Measurements from ENCODE around the gene EXT2.

Gene EXT2

DNA sequence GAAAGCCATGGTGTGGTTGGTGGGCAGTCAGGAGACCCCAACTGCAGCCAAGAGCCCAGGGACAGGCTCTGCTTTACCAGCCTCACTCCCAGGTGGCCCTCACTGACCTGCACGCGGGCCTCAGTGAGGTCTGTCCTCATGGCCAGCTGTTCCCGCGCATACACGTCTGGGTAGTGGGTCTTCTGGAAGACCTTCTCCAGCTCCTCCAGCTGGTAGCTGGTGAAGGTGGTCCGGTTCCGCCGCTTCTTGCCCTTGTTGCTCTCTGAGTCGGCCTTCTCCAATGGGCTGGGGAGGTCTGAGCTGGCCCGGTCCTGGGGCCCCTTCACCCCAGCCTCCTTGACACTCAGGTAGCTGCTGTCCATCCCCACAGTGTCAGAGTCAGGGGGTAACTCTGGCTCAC, 179.8 kb downstream of the EXT2 start:
- Histone ChIP-seq H3K9me3 (ENCODE audit: severe bottlenecking) (peaks cover 2% of the 10 kb centered on the region), H3K27me3 (ENCODE audit: insufficient read depth, low read depth, severe bottlenecking) (peaks cover 28% of the 10 kb centered on the region), H3K27ac (no peak overlapping the region), H3K36me3 (no peaks in the 10 kb centered on the region), H3K4me3 (ENCODE audit: low read depth, low read length) (no peak overlapping the region)
- no peak for DNase-seq
- TF ChIP-seq, protein P1, sequence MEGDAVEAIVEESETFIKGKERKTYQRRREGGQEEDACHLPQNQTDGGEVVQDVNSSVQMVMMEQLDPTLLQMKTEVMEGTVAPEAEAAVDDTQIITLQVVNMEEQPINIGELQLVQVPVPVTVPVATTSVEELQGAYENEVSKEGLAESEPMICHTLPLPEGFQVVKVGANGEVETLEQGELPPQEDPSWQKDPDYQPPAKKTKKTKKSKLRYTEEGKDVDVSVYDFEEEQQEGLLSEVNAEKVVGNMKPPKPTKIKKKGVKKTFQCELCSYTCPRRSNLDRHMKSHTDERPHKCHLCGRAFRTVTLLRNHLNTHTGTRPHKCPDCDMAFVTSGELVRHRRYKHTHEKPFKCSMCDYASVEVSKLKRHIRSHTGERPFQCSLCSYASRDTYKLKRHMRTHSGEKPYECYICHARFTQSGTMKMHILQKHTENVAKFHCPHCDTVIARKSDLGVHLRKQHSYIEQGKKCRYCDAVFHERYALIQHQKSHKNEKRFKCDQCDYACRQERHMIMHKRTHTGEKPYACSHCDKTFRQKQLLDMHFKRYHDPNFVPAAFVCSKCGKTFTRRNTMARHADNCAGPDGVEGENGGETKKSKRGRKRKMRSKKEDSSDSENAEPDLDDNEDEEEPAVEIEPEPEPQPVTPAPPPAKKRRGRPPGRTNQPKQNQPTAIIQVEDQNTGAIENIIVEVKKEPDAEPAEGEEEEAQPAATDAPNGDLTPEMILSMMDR (IDR thresholded peaks at IDR 0.05; ENCODE audit: low read depth, low read length) = no peak

DNA sequence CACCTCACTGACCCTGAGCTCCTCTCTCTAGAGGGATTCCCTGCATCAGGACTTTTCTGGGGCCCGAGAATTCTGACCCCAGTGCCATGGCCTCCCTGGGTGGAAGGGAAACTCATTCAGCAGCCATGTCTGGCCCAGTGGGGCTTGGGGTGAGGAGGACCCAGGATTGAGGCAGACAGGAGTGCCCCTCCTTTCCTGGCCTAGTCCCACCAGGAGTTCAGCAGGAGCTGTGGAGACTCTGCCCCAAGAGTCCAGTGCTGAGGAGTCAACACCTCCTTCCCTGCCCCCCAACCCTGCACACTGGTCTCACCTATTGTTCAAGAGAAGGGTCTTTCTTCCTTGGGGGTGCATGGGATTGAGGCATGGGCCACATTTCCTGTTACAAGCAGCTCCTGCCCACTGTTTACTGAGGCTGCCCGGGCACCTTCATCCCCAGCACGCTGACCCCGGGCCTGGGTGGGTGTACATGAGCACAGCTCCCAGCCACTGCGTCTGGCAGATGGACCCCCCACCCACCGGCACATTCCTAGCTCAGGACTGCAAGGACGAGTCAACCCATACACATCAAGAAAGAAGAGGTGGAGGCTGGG, 180.6 kb downstream of the EXT2 start:
- H3K27me3 ChIP-seq (ENCODE audit: insufficient read depth, low read depth, severe bottlenecking) = peaks cover 32% of the 10 kb centered on the region
- no peak overlapping the region for H3K27ac ChIP-seq
- TF ChIP-seq, protein P1 (IDR thresholded peaks at IDR 0.05; ENCODE audit: low read depth, low read length) = no peak
- DNase-seq = no peak
- no peak overlapping the region for H3K4me3 ChIP-seq (ENCODE audit: low read depth, low read length)
- H3K9me3 ChIP-seq (ENCODE audit: severe bottlenecking) = peaks cover 2% of the 10 kb centered on the region
- no peaks in the 10 kb centered on the region for H3K36me3 ChIP-seq

DNA sequence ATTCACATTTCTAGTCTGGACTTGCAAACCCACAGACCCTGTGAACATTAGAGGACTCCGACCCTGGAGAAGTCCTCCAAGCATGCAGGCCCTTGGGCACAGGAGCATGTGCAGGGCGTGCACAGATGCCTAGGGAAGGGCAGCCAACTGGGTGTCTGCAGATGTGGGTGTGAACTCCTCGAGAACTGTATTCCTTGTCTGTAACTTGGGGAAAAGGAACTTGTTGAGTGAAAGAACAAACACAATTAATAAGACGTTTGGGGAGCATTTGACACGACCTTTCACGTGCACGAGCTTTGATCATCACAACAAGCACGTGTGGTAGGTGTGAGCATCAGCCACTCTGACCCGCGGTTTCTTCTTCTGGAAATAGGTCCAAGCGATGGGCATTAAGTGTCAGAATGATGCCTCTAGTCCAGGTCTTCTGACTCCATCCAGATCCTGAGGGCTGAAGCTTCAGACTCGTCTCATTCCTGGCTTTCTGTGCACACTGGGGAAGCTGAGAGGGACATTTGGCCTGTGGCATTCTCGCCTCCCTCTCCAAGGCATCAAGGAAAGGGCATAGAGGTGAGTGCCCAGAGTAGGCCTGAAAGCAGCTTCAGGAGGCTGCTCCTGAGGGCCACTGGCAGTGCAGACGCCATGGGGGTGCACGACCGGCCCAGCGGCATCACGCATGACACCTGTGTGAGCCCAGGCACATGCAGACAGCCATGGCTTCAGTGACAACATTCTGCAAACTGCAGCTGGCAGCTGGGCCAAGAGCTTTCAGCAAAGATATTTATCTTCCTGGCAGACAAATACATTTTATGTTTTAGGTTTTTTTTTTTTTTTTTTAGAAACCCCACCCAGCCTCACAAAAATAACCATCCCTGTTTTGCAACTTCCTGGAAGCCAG, 182.0 kb downstream of the EXT2 start:
- H3K4me3 ChIP-seq (ENCODE audit: low read depth, low read length) = no peak overlapping the region
- peaks cover 2% of the 10 kb centered on the region for H3K9me3 ChIP-seq (ENCODE audit: severe bottlenecking)
- H3K27me3 ChIP-seq (ENCODE audit: insufficient read depth, low read depth, severe bottlenecking) = peaks cover 32% of the 10 kb centered on the region
- DNase-seq = no peak
- TF ChIP-seq, protein P1 (IDR thresholded peaks at IDR 0.05; ENCODE audit: low read depth, low read length) = no peak
- H3K27ac ChIP-seq = no peak overlapping the region
- H3K36me3 ChIP-seq = no peaks in the 10 kb centered on the region

DNA sequence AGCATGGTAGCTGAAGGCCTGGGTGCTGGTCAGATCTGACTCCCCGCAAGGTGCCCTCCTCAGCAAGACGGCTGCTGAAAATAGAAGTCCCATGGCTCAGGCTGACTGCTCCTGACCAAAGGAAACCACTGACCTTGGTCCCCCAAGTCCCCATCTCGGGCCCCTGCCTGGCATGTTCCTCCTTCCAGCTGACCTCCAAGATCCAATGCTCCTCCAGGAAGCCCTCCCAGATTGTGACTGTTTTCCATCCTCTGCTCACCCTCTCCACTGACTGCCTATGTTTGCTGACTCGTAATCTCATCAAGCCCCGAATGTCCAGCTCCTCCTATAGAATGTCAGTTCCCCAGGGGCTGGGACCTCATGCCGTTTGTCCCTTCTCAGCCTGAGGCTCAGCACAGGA, 184.0 kb downstream of the EXT2 start:
- DNase-seq = no peak
- no peaks in the 10 kb centered on the region for H3K36me3 ChIP-seq
- peaks cover 2% of the 10 kb centered on the region for H3K9me3 ChIP-seq (ENCODE audit: severe bottlenecking)
- TF ChIP-seq, protein P1 (IDR thresholded peaks at IDR 0.05; ENCODE audit: low read depth, low read length) = no peak
- H3K27ac ChIP-seq = no peak overlapping the region
- H3K27me3 ChIP-seq (ENCODE audit: insufficient read depth, low read depth, severe bottlenecking) = peaks cover 39% of the 10 kb centered on the region
- no peak overlapping the region for H3K4me3 ChIP-seq (ENCODE audit: low read depth, low read length)

DNA sequence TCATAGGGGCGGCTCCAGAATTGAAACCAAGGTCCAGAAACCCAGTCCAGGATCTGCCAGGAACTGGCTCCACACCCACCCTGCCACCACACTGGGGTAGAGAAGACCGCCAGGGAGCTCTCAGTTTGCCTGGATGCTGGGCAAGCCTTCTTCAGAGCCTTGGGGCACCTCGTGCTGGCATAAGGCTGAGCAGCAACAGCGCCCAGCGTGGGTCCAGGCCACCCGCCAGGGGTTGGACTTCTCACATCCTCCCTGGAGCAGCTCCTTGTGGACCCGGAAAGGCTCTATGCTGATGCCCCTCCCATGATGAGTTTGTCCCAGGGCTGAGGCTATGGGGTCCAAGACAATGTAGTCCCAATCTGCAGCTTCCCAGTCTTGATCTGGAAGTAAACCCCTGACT, 184.8 kb downstream of the EXT2 start:
- peaks cover under 1% of the 10 kb centered on the region for H3K9me3 ChIP-seq (ENCODE audit: severe bottlenecking)
- TF ChIP-seq, protein P1 (IDR thresholded peaks at IDR 0.05; ENCODE audit: low read depth, low read length) = no peak
- H3K36me3 ChIP-seq = no peaks in the 10 kb centered on the region
- no peak overlapping the region for H3K4me3 ChIP-seq (ENCODE audit: low read depth, low read length)
- H3K27ac ChIP-seq = no peak overlapping the region
- peaks cover 36% of the 10 kb centered on the region for H3K27me3 ChIP-seq (ENCODE audit: insufficient read depth, low read depth, severe bottlenecking)
- DNase-seq = no peak

Data from WERI-Rb-1 (cell line).